DND-41 (cell line): ENCODE measurements around the gene BPIFB2.
A peak's percentile ranks its signal among the peaks of the same experiment; 100 is the strongest.

Experiments
- ATAC-seq: fragments of 200-7000 bp; cut with Tn5 transposase; 3 replicates; pipeline ENCODE4 v1.9.1; 2021; ENCODE audit warnings: low read depth; ENCODE audit not compliant: insufficient read depth
- DNase-seq: peaks from one replicate; pipeline ENCODE4 v3.0.0-alpha.2; 2020
- H2AFZ ChIP-seq: 2 replicates; pipeline ENCODE4 v1.6.0; 2012; ENCODE audit warnings: low read depth, low read length
- H3K27ac ChIP-seq: 2 replicates; pipeline ENCODE4 v1.5.1; 2012; ENCODE audit warnings: low read length, inconsistent platforms
- H3K27me3 ChIP-seq: fragments of 200-600 bp; sonication (generic); 2 replicates; pipeline ENCODE4 v1.6.0; 2012; ENCODE audit warnings: low read length, mild to moderate bottlenecking, inconsistent platforms; ENCODE audit not compliant: insufficient read depth, poor library complexity
- H3K36me3 ChIP-seq: 2 replicates; pipeline ENCODE4 v1.5.1; 2012; ENCODE audit warnings: low read length, inconsistent platforms; ENCODE audit not compliant: insufficient read depth
- H3K4me1 ChIP-seq: 2 replicates; pipeline ENCODE4 v1.5.1; 2012; ENCODE audit warnings: mild to moderate bottlenecking, low read length; ENCODE audit not compliant: insufficient read depth
- H3K4me2 ChIP-seq: 2 replicates; pipeline ENCODE4 v1.6.0; 2012; ENCODE audit warnings: mild to moderate bottlenecking, moderate library complexity, low read length, inconsistent platforms; ENCODE audit not compliant: insufficient read depth
- H3K4me3 ChIP-seq, 2 experiments: fragments of 200-600 bp in 1 of 2; shearing (Covaris generic) in 1 of 2; 2 replicates each; pipeline ENCODE4 v1.5.1; 2012 to 2016; ENCODE audit warnings: inconsistent platforms in 2 of 2, low read length in 2 of 2, mild to moderate bottlenecking in 2 of 2, low read depth in 1 of 2, moderate library complexity in 1 of 2
- H3K79me2 ChIP-seq: 2 replicates; pipeline ENCODE4 v1.6.0; 2012; ENCODE audit warnings: low read length, inconsistent platforms; ENCODE audit not compliant: insufficient read depth
- H3K9ac ChIP-seq: 2 replicates; pipeline ENCODE4 v1.6.0; 2012; ENCODE audit warnings: low read depth, mild to moderate bottlenecking, inconsistent platforms, low read length, moderate library complexity
- H3K9me3 ChIP-seq: 2 replicates; pipeline ENCODE4 v1.5.1; 2012; ENCODE audit warnings: low read length, moderate library complexity, mild to moderate bottlenecking, inconsistent platforms; ENCODE audit not compliant: insufficient read depth, severe bottlenecking
- H4K20me1 ChIP-seq: 2 replicates; pipeline ENCODE4 v1.6.0; 2012; ENCODE audit warnings: low read length; ENCODE audit not compliant: insufficient read depth
- CTCF ChIP-seq: IDR thresholded peaks from 2 replicates; pipeline ENCODE4 v1.5.1; 2012; ENCODE audit warnings: borderline replicate concordance, low read length, moderate library complexity, mild to moderate bottlenecking; ENCODE audit not compliant: poor library complexity, severe bottlenecking; ENCODE audit errors: extremely low read depth
- EZH2 ChIP-seq: IDR thresholded peaks from 3 replicates; pipeline ENCODE4 v1.6.1; 2012; ENCODE audit warnings: borderline replicate concordance, low read depth, mild to moderate bottlenecking, moderate library complexity, low read length, inconsistent platforms; ENCODE audit not compliant: severe bottlenecking

BPIFB2 gene

GRCh38 chr20:32991792-32992641 lies 15.5 kb upstream of the BPIFB2 start:
- Histone ChIP-seq H3K4me3 (no peak overlapping the region), H3K36me3 (no peaks in the 10 kb centered on the region), H2AFZ (no peak overlapping the region), H4K20me1 (no peaks in the 10 kb centered on the region), H3K27ac (no peak overlapping the region), H3K4me2 (no peak overlapping the region), H3K27me3 (no peaks in the 10 kb centered on the region), H3K79me2 (no peaks in the 10 kb centered on the region), H3K9ac (no peak overlapping the region), H3K9me3 (peaks cover 15% of the 10 kb centered on the region), H3K4me1 (peaks cover 8% of the 10 kb centered on the region)
- no peak for TF ChIP-seq EZH2
- TF ChIP-seq CTCF, result peak; percentile 17
- no peak for ATAC-seq
- no peak for DNase-seq

GRCh38 chr20:32993496-32994050 lies 13.9 kb upstream of the BPIFB2 start:
- no peak overlapping the region for H3K9ac ChIP-seq
- H4K20me1 ChIP-seq, result no peaks in the 10 kb centered on the region

GRCh38 chr20:32995802-32996201 lies 11.7 kb upstream of the BPIFB2 start:
- DNase-seq (no peak), ATAC-seq (no peak)

More at GRCh38 chr20:32993496-32994050, 13.9 kb upstream of the BPIFB2 start:
- no peak overlapping the region for H3K4me2 ChIP-seq
- DNase-seq (no peak), ATAC-seq (no peak)
- no peak overlapping the region for H2AFZ ChIP-seq
- no peak for TF ChIP-seq EZH2
- no peak for TF ChIP-seq CTCF
- H3K27ac ChIP-seq, result no peak overlapping the region
- H3K4me1 ChIP-seq, result peaks cover 8% of the 10 kb centered on the region
- H3K27me3 ChIP-seq, result no peaks in the 10 kb centered on the region
- no peak overlapping the region for H3K4me3 ChIP-seq
- no peaks in the 10 kb centered on the region for H3K36me3 ChIP-seq
- no peaks in the 10 kb centered on the region for H3K79me2 ChIP-seq
- peaks cover 15% of the 10 kb centered on the region for H3K9me3 ChIP-seq

More at GRCh38 chr20:32995802-32996201, 11.7 kb upstream of the BPIFB2 start:
- no peak overlapping the region for H3K4me3 ChIP-seq
- H3K9me3 ChIP-seq, result peaks cover 15% of the 10 kb centered on the region
- no peak overlapping the region for H2AFZ ChIP-seq
- H3K4me1 ChIP-seq, result peaks cover 8% of the 10 kb centered on the region
- H3K4me2 ChIP-seq, result no peak overlapping the region
- H3K79me2 ChIP-seq, result no peaks in the 10 kb centered on the region
- no peaks in the 10 kb centered on the region for H4K20me1 ChIP-seq
- no peak overlapping the region for H3K27ac ChIP-seq
- TF ChIP-seq CTCF (peak; percentile 36), EZH2 (no peak)
- no peaks in the 10 kb centered on the region for H3K27me3 ChIP-seq
- no peak overlapping the region for H3K9ac ChIP-seq
- no peaks in the 10 kb centered on the region for H3K36me3 ChIP-seq
